ENCODE measurements around the gene STAG1.

Gene STAG1

GRCh38 chr3:136473716-136474326 is 278.4 kb downstream of the STAG1 start:
- TF ChIP-seq, protein P1, sequence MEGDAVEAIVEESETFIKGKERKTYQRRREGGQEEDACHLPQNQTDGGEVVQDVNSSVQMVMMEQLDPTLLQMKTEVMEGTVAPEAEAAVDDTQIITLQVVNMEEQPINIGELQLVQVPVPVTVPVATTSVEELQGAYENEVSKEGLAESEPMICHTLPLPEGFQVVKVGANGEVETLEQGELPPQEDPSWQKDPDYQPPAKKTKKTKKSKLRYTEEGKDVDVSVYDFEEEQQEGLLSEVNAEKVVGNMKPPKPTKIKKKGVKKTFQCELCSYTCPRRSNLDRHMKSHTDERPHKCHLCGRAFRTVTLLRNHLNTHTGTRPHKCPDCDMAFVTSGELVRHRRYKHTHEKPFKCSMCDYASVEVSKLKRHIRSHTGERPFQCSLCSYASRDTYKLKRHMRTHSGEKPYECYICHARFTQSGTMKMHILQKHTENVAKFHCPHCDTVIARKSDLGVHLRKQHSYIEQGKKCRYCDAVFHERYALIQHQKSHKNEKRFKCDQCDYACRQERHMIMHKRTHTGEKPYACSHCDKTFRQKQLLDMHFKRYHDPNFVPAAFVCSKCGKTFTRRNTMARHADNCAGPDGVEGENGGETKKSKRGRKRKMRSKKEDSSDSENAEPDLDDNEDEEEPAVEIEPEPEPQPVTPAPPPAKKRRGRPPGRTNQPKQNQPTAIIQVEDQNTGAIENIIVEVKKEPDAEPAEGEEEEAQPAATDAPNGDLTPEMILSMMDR (IDR thresholded peaks at IDR 0.05; ENCODE audit: low read depth, low read length), result no peak
- H3K4me3 ChIP-seq (ENCODE audit: low read depth, low read length), result no peak overlapping the region

DNA sequence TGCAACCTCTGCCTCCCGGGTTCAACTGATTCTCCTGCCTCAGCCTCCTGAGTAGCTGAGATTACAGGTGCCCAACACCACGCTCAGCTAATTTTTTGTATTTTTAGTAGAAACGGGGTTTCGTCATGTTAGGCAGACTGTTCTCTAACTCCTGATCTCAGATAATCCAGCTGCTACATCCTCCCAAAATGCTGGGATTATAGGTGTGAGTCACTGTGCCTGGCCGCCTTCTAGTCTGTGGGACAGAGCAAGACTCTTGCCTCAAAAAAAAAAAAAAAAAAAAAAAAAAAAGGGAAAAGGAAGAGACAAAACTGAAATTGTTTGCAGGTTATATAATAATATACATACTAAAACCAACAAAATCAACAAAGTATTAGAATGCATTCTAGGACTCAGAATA is 286.9 kb downstream of the STAG1 start:
- TF ChIP-seq, protein P1 (IDR thresholded peaks at IDR 0.05; ENCODE audit: low read depth, low read length), result no peak
- H3K4me3 ChIP-seq (ENCODE audit: low read depth, low read length), result no peak overlapping the region

GRCh38 chr3:136464502-136464901 is 287.7 kb downstream of the STAG1 start:
- H3K4me3 ChIP-seq (ENCODE audit: low read depth, low read length), result 0 out of 2 replicates have a peak overlapping the region, but pooled peaks have one; percentile 28
- TF ChIP-seq, protein P1 (IDR thresholded peaks at IDR 0.05; ENCODE audit: low read depth, low read length), result no peak

DNA sequence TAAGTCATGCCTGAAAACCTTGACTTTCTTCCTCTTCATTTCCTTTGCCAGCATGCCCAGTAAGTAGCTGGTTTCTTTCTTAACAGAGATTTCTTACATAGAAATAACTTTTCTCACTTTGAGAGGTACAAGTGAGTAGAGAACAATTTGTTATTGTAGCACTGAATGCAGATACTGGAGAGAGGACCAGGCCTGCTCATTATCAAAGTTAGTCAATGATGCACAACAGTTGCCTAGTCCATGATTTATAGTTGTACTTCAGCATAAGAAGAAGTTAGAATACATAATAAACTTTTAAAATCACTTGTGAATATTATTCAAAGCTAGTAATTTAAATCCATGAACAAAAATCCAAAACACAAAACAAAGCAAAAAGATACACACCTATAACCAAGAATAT is 289.0 kb downstream of the STAG1 start:
- TF ChIP-seq, protein P1 (IDR thresholded peaks at IDR 0.05; ENCODE audit: low read depth, low read length), result no peak

DNA sequence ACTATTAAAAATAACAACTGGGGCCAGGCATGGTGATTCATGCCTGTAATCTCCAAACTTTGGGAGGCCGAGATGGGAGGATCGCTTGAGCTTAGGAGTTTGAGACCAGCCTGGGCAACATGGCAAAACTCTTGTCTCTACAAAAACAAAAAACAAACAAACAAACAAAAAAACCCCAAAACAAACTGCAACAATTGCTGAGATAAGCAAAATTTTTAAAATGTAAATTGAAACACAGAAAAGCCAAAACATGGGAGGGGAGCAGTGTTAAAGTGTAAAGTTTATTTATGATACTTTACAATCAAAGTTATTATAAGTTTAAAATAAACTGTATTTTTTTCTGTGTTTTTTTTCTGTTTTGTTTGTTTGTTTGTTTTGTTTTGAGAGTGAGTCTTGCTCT is 294.4 kb downstream of the STAG1 start:
- TF ChIP-seq, protein P1 (IDR thresholded peaks at IDR 0.05; ENCODE audit: low read depth, low read length), result no peak
- H3K4me3 ChIP-seq (ENCODE audit: low read depth, low read length), result no peak overlapping the region

More for the DNA sequence above, 289.0 kb downstream of the STAG1 start:
- H3K4me3 ChIP-seq (ENCODE audit: low read depth, low read length), result no peak overlapping the region

DNA sequence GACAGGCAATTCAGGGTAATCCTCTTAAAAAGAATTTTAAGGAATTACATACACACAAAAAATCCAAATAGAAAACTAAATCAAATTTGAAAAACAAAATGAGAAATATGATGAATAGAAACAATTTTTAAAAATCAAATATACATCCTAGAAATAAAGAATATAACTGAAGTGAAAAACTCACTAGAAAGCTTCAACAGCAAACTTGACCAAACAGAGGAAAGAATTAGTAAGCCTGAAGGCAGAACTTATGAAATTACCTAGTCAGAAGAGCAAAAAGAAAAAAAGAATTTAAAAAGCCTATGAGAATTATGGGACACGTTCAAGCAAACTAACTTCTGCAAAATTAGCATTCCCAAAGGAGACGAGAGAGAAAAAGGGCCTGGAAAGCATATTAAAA is 296.0 kb downstream of the STAG1 start:
- H3K4me3 ChIP-seq (ENCODE audit: low read depth, low read length), result no peak overlapping the region

DNA sequence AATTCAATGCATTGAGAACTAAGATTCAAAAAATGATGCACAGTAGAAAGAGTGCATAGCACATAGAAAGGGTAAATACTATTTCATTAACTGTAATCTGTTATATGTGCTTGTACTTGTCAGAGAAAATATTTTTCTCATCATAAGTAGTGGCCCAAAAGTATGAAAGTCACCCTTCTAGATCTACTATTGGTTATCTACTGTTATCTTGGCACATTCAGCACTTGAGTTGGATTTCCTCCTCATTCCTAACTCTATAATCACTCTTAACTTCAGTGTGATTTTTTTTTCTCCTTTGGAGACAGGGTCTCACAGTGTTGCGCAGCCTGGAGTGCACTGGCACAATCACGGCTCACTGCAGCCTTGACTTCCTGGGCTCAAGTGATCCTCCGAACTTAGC is 307.6 kb downstream of the STAG1 start:
- TF ChIP-seq, protein P1 (IDR thresholded peaks at IDR 0.05; ENCODE audit: low read depth, low read length), result no peak
- no peak overlapping the region for H3K4me3 ChIP-seq (ENCODE audit: low read depth, low read length)

More for the DNA sequence above, 296.0 kb downstream of the STAG1 start:
- TF ChIP-seq, protein P1 (IDR thresholded peaks at IDR 0.05; ENCODE audit: low read depth, low read length), result no peak
